ENCODE results near the gene ACTG2. TPM values are rescaled to one million over a fixed set of nuclear protein-coding genes. Genes with fewer than 3 reads are reported as not detected.
A peak's percentile ranks its signal among the peaks of the same experiment; 100 is the strongest.

The ACTG2 gene
- total RNA-seq, 1 donor, result 59.6 TPM

GRCh38 chr2:73952499-73953446 lies 60.0 kb downstream of the ACTG2 start:
- no peak overlapping the region for H3K4me3 ChIP-seq (ENCODE audit: low read depth, low read length)
- no peak for TF ChIP-seq CTCF (IDR thresholded peaks at IDR 0.05; ENCODE audit: insufficient read depth, low read depth, low read length)
- peak; percentile 37 for DNase-seq (ENCODE audit: low read depth)

- no peak for DNase-seq (ENCODE audit: low read depth)
- H3K4me3 ChIP-seq (ENCODE audit: low read depth, low read length), result no peak overlapping the region
- TF ChIP-seq CTCF (IDR thresholded peaks at IDR 0.05; ENCODE audit: insufficient read depth, low read depth, low read length), result no peak
Measured at GRCh38 chr2:73956218-73956865, 63.5 kb downstream of the ACTG2 start.

- TF ChIP-seq CTCF (IDR thresholded peaks at IDR 0.05; ENCODE audit: insufficient read depth, low read depth, low read length), result no peak
- no peak for DNase-seq (ENCODE audit: low read depth)
- no peak overlapping the region for H3K4me3 ChIP-seq (ENCODE audit: low read depth, low read length)
Measured at GRCh38 chr2:73961274-73961673, 68.5 kb downstream of the ACTG2 start.

GRCh38 chr2:73961823-73962615 lies 69.2 kb downstream of the ACTG2 start:
- TF ChIP-seq CTCF (IDR thresholded peaks at IDR 0.05; ENCODE audit: insufficient read depth, low read depth, low read length), result no peak
- H3K4me3 ChIP-seq (ENCODE audit: low read depth, low read length), result no peak overlapping the region
- no peak for DNase-seq (ENCODE audit: low read depth)

GRCh38 chr2:73962798-73963197 lies 70.0 kb downstream of the ACTG2 start:
- TF ChIP-seq CTCF (IDR thresholded peaks at IDR 0.05; ENCODE audit: insufficient read depth, low read depth, low read length), result no peak
- no peak overlapping the region for H3K4me3 ChIP-seq (ENCODE audit: low read depth, low read length)
- DNase-seq (ENCODE audit: low read depth), result no peak

- no peak for DNase-seq (ENCODE audit: low read depth)
- no peak for TF ChIP-seq CTCF (IDR thresholded peaks at IDR 0.05; ENCODE audit: insufficient read depth, low read depth, low read length)
- no peak overlapping the region for H3K4me3 ChIP-seq (ENCODE audit: low read depth, low read length)
Measured at GRCh38 chr2:73963385-73964120, 70.7 kb downstream of the ACTG2 start.

Data from fibroblast of villous mesenchyme (primary cell).